GM12878 (cell line): ENCODE results near the gene RAD51B. TPM values are rescaled to one million over a fixed set of nuclear protein-coding genes. Genes with fewer than 3 reads are reported as not detected.
"Not testable (repeated sequence)": the region's sequence is repeated elsewhere in the genome, so short reads cannot be mapped to it uniquely, and the experiment has no call there.

Source experiments
- ATAC-seq: fragments of 200-7000 bp; cut with Tn5 transposase; 3 replicates; pipeline ENCODE4 v1.9.1; 2020; ENCODE audit warnings: mild to moderate bottlenecking, moderate library complexity
- BruUV-seq: library from RNA; stranded (reverse); fragments of 400-500 nt; replicated peaks from 2 replicates; lab custom pipeline; 2021; lab: Mats Ljungman, UMichigan
- CTCF ChIA-PET: fragments of 300-600 bp; sonication (Branson Sonifier 250); formaldehyde crosslinking; extraction: SDS; loops from one replicate; lab custom pipeline; 2021; ENCODE audit warnings: inconsistent platforms; lab: Yijun Ruan, JAX
- POLR2A ChIA-PET: fragments of 350-600 bp; formaldehyde crosslinking; extraction: SDS; loops from one replicate; lab custom pipeline; 2021; ENCODE audit warnings: inconsistent platforms; lab: Charles Lee
- RAD21 ChIA-PET: fragments of 300-600 bp; sonication (Branson Sonifier 250); formaldehyde crosslinking; loops from one replicate; lab custom pipeline; 2023; ENCODE audit warnings: antibody characterized with exemption; ENCODE audit not compliant: unreplicated experiment; lab: Charles Lee
- SMC1A ChIA-PET: fragments of 300-600 bp; sonication (Branson Sonifier 250); formaldehyde crosslinking; loops from one replicate; lab custom pipeline; 2023; ENCODE audit not compliant: unreplicated experiment, uncharacterized antibody; lab: Charles Lee
- DNase-seq: peaks from one replicate; pipeline ENCODE4 v3.0.0-alpha.2; 2011; ENCODE audit warnings: low read depth, low spot score
- FAIRE-seq: peaks from 3 replicates; lab custom pipeline; 2011; peaks lifted over from hg19 to GRCh38; lab: Jason Lieb, UNC
- H2AFZ ChIP-seq: 2 replicates; pipeline ENCODE4 v1.6.0; 2011; ENCODE audit warnings: low read depth, low read length, control low read depth; ENCODE audit not compliant: control insufficient read depth
- H3K27ac ChIP-seq: 2 replicates; pipeline ENCODE4 v1.5.1; 2011; ENCODE audit warnings: control low read depth; ENCODE audit not compliant: control insufficient read depth, insufficient read depth
- H3K27me3 ChIP-seq, 2 experiments: replicated peaks in 1 of 2; 2 replicates each; pipeline versions ENCODE4 v1.6.0 to v1.6.1; 2011; ENCODE audit warnings: low read length in 1 of 2; ENCODE audit not compliant: control insufficient read depth in 2 of 2, insufficient read depth in 2 of 2
- H3K36me3 ChIP-seq, 2 experiments: 2 replicates each; pipeline ENCODE4 v1.5.1; 2011; ENCODE audit warnings: low read length in 1 of 2; ENCODE audit not compliant: control insufficient read depth in 2 of 2, insufficient read depth in 2 of 2
- H3K4me1 ChIP-seq: 2 replicates; pipeline ENCODE4 v1.6.1; 2011; ENCODE audit warnings: mild to moderate bottlenecking, low read length, moderate library complexity, mixed read lengths; ENCODE audit not compliant: control insufficient read depth, insufficient read depth
- H3K4me2 ChIP-seq: 2 replicates; pipeline ENCODE4 v1.6.0; 2011; ENCODE audit warnings: control low read depth; ENCODE audit not compliant: control insufficient read depth, insufficient read depth
- H3K4me3 ChIP-seq: fragments of 200-600 bp; sonication (generic); 2 replicates; pipeline ENCODE4 v1.5.1; 2016
- H3K79me2 ChIP-seq: 2 replicates; pipeline ENCODE4 v1.6.0; 2011; ENCODE audit warnings: low read length; ENCODE audit not compliant: control insufficient read depth, insufficient read depth
- H3K9ac ChIP-seq: 2 replicates; pipeline ENCODE4 v1.8.0; 2011; ENCODE audit warnings: low read length, control low read depth, mixed read lengths; ENCODE audit not compliant: control insufficient read depth, insufficient read depth
- H3K9me3 ChIP-seq: replicated peaks from 3 replicates; pipeline ENCODE4 v1.5.1; 2011; ENCODE audit warnings: mild to moderate bottlenecking, low read length; ENCODE audit not compliant: control insufficient read depth, insufficient read depth
- H4K20me1 ChIP-seq: 2 replicates; pipeline ENCODE4 v1.6.0; 2011; ENCODE audit not compliant: control insufficient read depth, insufficient read depth
- CHD4 ChIP-seq: fragments of 200-600 bp; sonication (generic); IDR thresholded peaks from 2 replicates; pipeline ENCODE4 v1.6.1; 2016; ENCODE audit warnings: mild to moderate bottlenecking
- FOS ChIP-seq: IDR thresholded peaks from 3 replicates; pipeline ENCODE4 v1.6.1; 2011; ENCODE audit warnings: borderline replicate concordance; ENCODE audit not compliant: insufficient read length; ENCODE audit errors: extremely low read depth
- HDAC6 ChIP-seq: fragments of 200-600 bp; sonication (generic); IDR thresholded peaks from one replicate; pipeline ENCODE4 v1.8.0; 2017; ENCODE audit warnings: antibody characterized with exemption; ENCODE audit not compliant: unreplicated experiment
- POLR2AphosphoS2 ChIP-seq: IDR thresholded peaks from 2 replicates; pipeline ENCODE4 v1.6.1; 2011; ENCODE audit warnings: low read depth, mild to moderate bottlenecking, low read length, improper control_type of control experiment, moderate library complexity
- REST ChIP-seq: IDR thresholded peaks from 2 replicates; pipeline ENCODE4 v1.6.1; 2012; ENCODE audit warnings: mild to moderate bottlenecking, low read depth, low read length
- ZNF24 ChIP-seq: fragments of 450-650 bp; IDR thresholded peaks from 2 replicates; pipeline ENCODE4 v1.6.1; 2017; ENCODE audit warnings: antibody characterized with exemption, mild to moderate bottlenecking
- in situ Hi-C: fragments of 300-500 bp; cut with MboI; formaldehyde crosslinking; loops from 9 replicates; pipeline ENCODE4 v1.14.3; 2018; ENCODE audit warnings: mixed read lengths
- intact Hi-C: fragments of 100-400 bp; cut with micrococcal nuclease; formaldehyde crosslinking; loops from one replicate; pipeline ENCODE4 v1.14.2; 2022; ENCODE audit not compliant: unreplicated experiment
- polyA plus RNA-seq, 11 experiments: library from polyadenylated mRNA; depleted of rRNA in 4 of 11; unstranded in 6 of 11; stranded (reverse) in 5 of 11; fragments of >200 nt; fragmentation: Nextera tagmentation in 4 of 11; fragmentation: Illumina TruSeq in 1 of 11; extraction: Ambion mirVana in 4 of 11; extraction: Trizol in 1 of 11; gene quantifications; 1 replicate in 1 of 11; 2 replicates in 10 of 11; pipeline versions ENCODE4 v1.2.1 to v1.2.3, GENCODE V29; 2011 to 2016; ENCODE audit warnings: inconsistent platforms in 2 of 11, missing spikeins in 2 of 11, low read depth in 1 of 11
- total RNA-seq, 4 experiments: library from RNA; depleted of rRNA in 3 of 4; stranded (reverse); fragments of >200 nt in 3 of 4; fragmentation: Illumina TruSeq in 1 of 4; extraction: Trizol in 1 of 4; gene quantifications; 2 replicates each; pipeline versions ENCODE4 v1.2.1 to v1.2.3, GENCODE V29; 2013 to 2021

RAD51B gene
- total and polyA plus RNA-seq, 10 of the 15 experiments (the other 5 are each of a cell fraction or from before 2014, with no cell fraction given), result 9.8 to 26.8 (median 21.3) TPM

- TF ChIP-seq HDAC6, result no peak
- no peak for TF ChIP-seq FOS
- no peak for TF ChIP-seq POLR2AphosphoS2
- TF ChIP-seq CHD4, result no peak
- TF ChIP-seq ZNF24, result no peak
- TF ChIP-seq REST, result no peak
Observed at GRCh38 chr14:68113343-68113930, 293.9 kb downstream of the RAD51B start (continued).

GRCh38 chr14:68115952-68116351 lies 296.4 kb downstream of the RAD51B start:
- H3K4me1 ChIP-seq, intact Hi-C loops, H3K36me3 ChIP-seq, H3K4me3 ChIP-seq, in situ Hi-C loops, BruUV-seq, H3K27me3 ChIP-seq, H3K27ac ChIP-seq, H2AFZ ChIP-seq, CTCF ChIA-PET, H4K20me1 ChIP-seq, FAIRE-seq, H3K4me2 ChIP-seq, H3K9me3 ChIP-seq, DNase-seq, H3K9ac ChIP-seq, ATAC-seq, H3K79me2 ChIP-seq: not testable (repeated sequence)
- POLR2A ChIA-PET, result interaction anchor here (0.7 to 0.9 kb wide), 2 partner anchors 13 to 701 kb away, joined by 4 to 5 read pairs; no protein-coding TSS in a partner anchor
- RAD21 ChIA-PET, result interaction anchor here (0.6 to 0.9 kb wide), 4 partner anchors 43 to 1386 kb away, joined by 3 read pairs; no protein-coding TSS in a partner anchor
- SMC1A ChIA-PET, result interaction anchor here (1.2 kb wide), 1 partner anchor 11 kb away, joined by 5 read pairs; no protein-coding TSS in a partner anchor
